ENCODE measurements around the gene UTP11. TPM values are rescaled to one million over a fixed set of nuclear protein-coding genes. Genes with fewer than 3 reads are reported as not detected.
A peak's percentile ranks its signal among the peaks of the same experiment; 100 is the strongest.

Gene UTP11
- total RNA-seq, 1 donor from 2014 or later: 32.6 TPM

- no peaks in the 10 kb centered on the region for H3K9me3 Mint-ChIP-seq (ENCODE audit: unreplicated experiment)
- peaks cover 11% of the 10 kb centered on the region for H3K4me1 Mint-ChIP-seq (ENCODE audit: unreplicated experiment)
- TF ChIP-seq CTCF (IDR thresholded peaks at IDR 0.05): no peak
- no peak overlapping the region for H3K4me3 Mint-ChIP-seq (ENCODE audit: unreplicated experiment)
- peaks cover 52% of the 10 kb centered on the region for H3K27me3 Mint-ChIP-seq (ENCODE audit: unreplicated experiment)
- no peak overlapping the region for H3K27ac Mint-ChIP-seq (ENCODE audit: unreplicated experiment)
- H3K36me3 Mint-ChIP-seq (ENCODE audit: unreplicated experiment): peaks cover 6% of the 10 kb centered on the region
- no peak for DNase-seq (ENCODE audit: extremely low spot score, unreplicated experiment)
Observed at GRCh38 chr1:38041936-38042834, 29.7 kb downstream of the UTP11 start.

GRCh38 chr1:38043036-38043747 lies 30.7 kb downstream of the UTP11 start:
- H3K36me3 Mint-ChIP-seq (ENCODE audit: unreplicated experiment): peaks cover 6% of the 10 kb centered on the region
- peak overlapping the region; percentile 30 for H3K4me3 Mint-ChIP-seq (ENCODE audit: unreplicated experiment)
- no peaks in the 10 kb centered on the region for H3K9me3 Mint-ChIP-seq (ENCODE audit: unreplicated experiment)
- no peak for TF ChIP-seq CTCF (IDR thresholded peaks at IDR 0.05)
- H3K27ac Mint-ChIP-seq (ENCODE audit: unreplicated experiment): no peak overlapping the region
- H3K4me1 Mint-ChIP-seq (ENCODE audit: unreplicated experiment): peaks cover 16% of the 10 kb centered on the region
- no peak for DNase-seq (ENCODE audit: extremely low spot score, unreplicated experiment)
- H3K27me3 Mint-ChIP-seq (ENCODE audit: unreplicated experiment): peaks cover 55% of the 10 kb centered on the region

- H3K36me3 Mint-ChIP-seq (ENCODE audit: unreplicated experiment): peaks cover 6% of the 10 kb centered on the region
- H3K27me3 Mint-ChIP-seq (ENCODE audit: unreplicated experiment): peaks cover 52% of the 10 kb centered on the region
Observed at GRCh38 chr1:38044221-38045215, 32.0 kb downstream of the UTP11 start.

More at GRCh38 chr1:38044221-38045215, 32.0 kb downstream of the UTP11 start:
- no peak overlapping the region for H3K27ac Mint-ChIP-seq (ENCODE audit: unreplicated experiment)
- H3K4me3 Mint-ChIP-seq (ENCODE audit: unreplicated experiment): peak overlapping the region; percentile 74
- DNase-seq (ENCODE audit: extremely low spot score, unreplicated experiment): no peak
- no peak for TF ChIP-seq CTCF (IDR thresholded peaks at IDR 0.05)
- H3K4me1 Mint-ChIP-seq (ENCODE audit: unreplicated experiment): peaks cover 16% of the 10 kb centered on the region
- no peaks in the 10 kb centered on the region for H3K9me3 Mint-ChIP-seq (ENCODE audit: unreplicated experiment)
